ENCODE measurements around the gene MYO9A. TPM values are rescaled to one million over a fixed set of nuclear protein-coding genes. Genes with fewer than 3 reads are reported as not detected.
A peak's percentile ranks its signal among the peaks of the same experiment; 100 is the strongest.

MYO9A gene
- total RNA-seq, 2 donors from 2014 or later = 34.9 to 36.4 TPM

DNA sequence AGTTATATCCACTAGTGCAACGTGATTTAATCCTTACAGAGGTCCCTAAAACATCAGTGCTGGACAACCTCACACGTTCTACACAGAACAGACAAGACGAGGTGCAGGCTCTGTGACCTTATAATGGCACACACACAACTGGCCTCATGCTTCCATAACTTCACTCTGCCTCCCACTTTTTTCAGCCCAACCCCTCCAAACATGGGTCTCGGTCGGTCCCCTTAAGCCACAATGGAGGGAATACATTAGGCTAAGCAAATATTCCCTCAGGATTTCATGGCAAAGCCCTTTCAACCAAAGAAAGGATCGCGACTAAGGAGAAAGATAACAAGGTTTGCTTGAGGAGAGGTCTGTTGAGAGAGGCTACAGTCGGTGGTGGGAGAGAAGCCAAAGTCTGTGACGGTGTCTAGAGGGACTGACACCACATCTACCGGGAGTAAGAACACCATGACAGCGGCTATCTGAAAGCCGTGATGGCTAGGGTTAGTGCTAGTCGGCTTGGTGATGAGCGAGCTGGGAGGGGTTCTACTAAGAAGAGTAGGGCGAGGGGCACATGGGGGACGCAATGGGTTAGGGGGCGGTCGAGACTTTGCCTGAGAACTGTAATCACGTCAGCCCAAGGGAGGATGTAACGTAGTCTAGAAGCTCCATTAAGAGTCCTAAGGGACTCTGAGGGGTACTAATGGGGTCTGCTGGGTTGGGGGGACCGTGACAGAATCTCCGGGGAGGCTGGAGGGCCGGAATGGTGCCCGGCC lies 1.0 kb downstream of the MYO9A start:
- Mint-ChIP-seq H3K4me1 (peaks cover 31% of the 10 kb centered on the region), H3K27ac (peak overlapping the region; percentile 94), H3K9me3 (no peaks in the 10 kb centered on the region), H3K4me3 (peak overlapping the region; percentile 95), H3K36me3 (ENCODE audit: low read depth) (no peaks in the 10 kb centered on the region), H3K27me3 (ENCODE audit: insufficient read depth) (no peaks in the 10 kb centered on the region)
- TF ChIP-seq, protein P1, sequence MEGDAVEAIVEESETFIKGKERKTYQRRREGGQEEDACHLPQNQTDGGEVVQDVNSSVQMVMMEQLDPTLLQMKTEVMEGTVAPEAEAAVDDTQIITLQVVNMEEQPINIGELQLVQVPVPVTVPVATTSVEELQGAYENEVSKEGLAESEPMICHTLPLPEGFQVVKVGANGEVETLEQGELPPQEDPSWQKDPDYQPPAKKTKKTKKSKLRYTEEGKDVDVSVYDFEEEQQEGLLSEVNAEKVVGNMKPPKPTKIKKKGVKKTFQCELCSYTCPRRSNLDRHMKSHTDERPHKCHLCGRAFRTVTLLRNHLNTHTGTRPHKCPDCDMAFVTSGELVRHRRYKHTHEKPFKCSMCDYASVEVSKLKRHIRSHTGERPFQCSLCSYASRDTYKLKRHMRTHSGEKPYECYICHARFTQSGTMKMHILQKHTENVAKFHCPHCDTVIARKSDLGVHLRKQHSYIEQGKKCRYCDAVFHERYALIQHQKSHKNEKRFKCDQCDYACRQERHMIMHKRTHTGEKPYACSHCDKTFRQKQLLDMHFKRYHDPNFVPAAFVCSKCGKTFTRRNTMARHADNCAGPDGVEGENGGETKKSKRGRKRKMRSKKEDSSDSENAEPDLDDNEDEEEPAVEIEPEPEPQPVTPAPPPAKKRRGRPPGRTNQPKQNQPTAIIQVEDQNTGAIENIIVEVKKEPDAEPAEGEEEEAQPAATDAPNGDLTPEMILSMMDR (conservative IDR thresholded peaks at IDR 0.05) = no peak
- peak overlapping the region; percentile 38 for H3K9ac ChIP-seq (ENCODE audit: extremely low read depth, low read length, poor library complexity, severe bottlenecking)
- WGBS, 2 experiments (ENCODE audit: insufficient coverage in 1 of 2, insufficient read length in 1 of 2) = 1 to 2% methylated on average over 13 to 24 of the region's 24 CpGs
- H3K9me3 ChIP-seq (ENCODE audit: control insufficient read depth, low read length) = no peaks in the 10 kb centered on the region
- no peaks in the 10 kb centered on the region for H3K27me3 ChIP-seq (ENCODE audit: control insufficient read depth, insufficient read depth, low read length, poor library complexity, severe bottlenecking)
- H3K4me1 ChIP-seq (ENCODE audit: control insufficient read depth, insufficient read depth, low read length) = peaks cover 3% of the 10 kb centered on the region
- H3K4me3 ChIP-seq (ENCODE audit: low read length) = peak overlapping the region; percentile 96
- H3K27ac ChIP-seq (ENCODE audit: low read depth, low read length) = peak overlapping the region; percentile 77
- DNase-seq = no peak
- H3K36me3 ChIP-seq (ENCODE audit: control insufficient read depth, insufficient read depth, low read length) = no peaks in the 10 kb centered on the region

DNA sequence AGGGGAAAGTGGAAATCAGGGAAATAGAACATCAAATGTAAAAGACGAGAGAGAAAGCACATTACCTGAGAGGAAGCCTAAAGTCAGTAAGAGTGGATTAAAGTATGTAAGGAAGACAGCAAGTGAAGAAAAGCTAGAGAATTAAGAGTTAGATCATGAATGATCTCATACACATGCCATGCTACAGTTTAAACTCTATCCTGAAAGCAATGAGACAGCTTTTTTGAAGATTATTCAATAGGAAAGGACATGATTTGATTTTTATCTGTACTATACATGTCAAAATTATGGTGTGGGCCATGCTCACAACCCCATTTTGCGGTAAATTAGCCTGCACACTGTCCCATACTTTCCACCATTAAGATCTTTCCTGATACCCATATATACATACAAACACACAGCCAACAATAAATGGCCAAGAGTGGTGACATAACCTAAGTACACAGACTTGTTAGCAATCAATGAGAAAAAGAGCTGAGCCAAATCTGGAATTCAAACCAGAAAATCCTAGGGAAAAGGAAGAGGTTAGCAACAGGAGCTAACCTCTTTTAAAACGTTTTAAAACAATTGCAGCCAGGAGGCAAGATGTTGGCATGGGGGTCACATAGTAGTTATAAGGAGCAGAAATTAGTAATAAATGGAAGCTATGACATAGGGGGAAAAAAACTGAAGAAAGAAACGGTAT lies 4.5 kb downstream of the MYO9A start:
- no peak overlapping the region for H3K4me3 ChIP-seq (ENCODE audit: low read length)
- H3K4me1 Mint-ChIP-seq = peaks cover 18% of the 10 kb centered on the region
- no peaks in the 10 kb centered on the region for H3K4me1 ChIP-seq (ENCODE audit: control insufficient read depth, insufficient read depth, low read length)
- H3K27ac Mint-ChIP-seq = no peak overlapping the region
- H3K36me3 Mint-ChIP-seq (ENCODE audit: low read depth) = peaks cover 4% of the 10 kb centered on the region
- no peaks in the 10 kb centered on the region for H3K9me3 Mint-ChIP-seq
- TF ChIP-seq, protein P1 (conservative IDR thresholded peaks at IDR 0.05) = no peak
- H3K27ac ChIP-seq (ENCODE audit: low read depth, low read length) = no peak overlapping the region
- H3K9ac ChIP-seq (ENCODE audit: extremely low read depth, low read length, poor library complexity, severe bottlenecking) = no peak overlapping the region
- WGBS, 2 experiments (ENCODE audit: insufficient coverage in 1 of 2, insufficient read length in 1 of 2) = 82 to 90% methylated on average over 4 of the region's 4 CpGs
- H3K27me3 Mint-ChIP-seq (ENCODE audit: insufficient read depth) = no peaks in the 10 kb centered on the region
- H3K36me3 ChIP-seq (ENCODE audit: control insufficient read depth, insufficient read depth, low read length) = no peaks in the 10 kb centered on the region
- no peaks in the 10 kb centered on the region for H3K27me3 ChIP-seq (ENCODE audit: control insufficient read depth, insufficient read depth, low read length, poor library complexity, severe bottlenecking)
- no peaks in the 10 kb centered on the region for H3K9me3 ChIP-seq (ENCODE audit: control insufficient read depth, low read length)
- H3K4me3 Mint-ChIP-seq = no peak overlapping the region
- no peak for DNase-seq

GRCh38 chr15:72112805-72113204 lies 5.1 kb downstream of the MYO9A start:
- Histone ChIP-seq H3K36me3 (ENCODE audit: control insufficient read depth, insufficient read depth, low read length) (no peaks in the 10 kb centered on the region), H3K27ac (ENCODE audit: low read depth, low read length) (no peak overlapping the region), H3K9me3 (ENCODE audit: control insufficient read depth, low read length) (no peaks in the 10 kb centered on the region), H3K27me3 (ENCODE audit: control insufficient read depth, insufficient read depth, low read length, poor library complexity, severe bottlenecking) (no peaks in the 10 kb centered on the region), H3K4me1 (ENCODE audit: control insufficient read depth, insufficient read depth, low read length) (no peaks in the 10 kb centered on the region), H3K4me3 (ENCODE audit: low read length) (no peak overlapping the region), H3K9ac (ENCODE audit: extremely low read depth, low read length, poor library complexity, severe bottlenecking) (no peak overlapping the region)
- no peak overlapping the region for H3K27ac Mint-ChIP-seq
- TF ChIP-seq, protein P1 (conservative IDR thresholded peaks at IDR 0.05) = no peak
- peaks cover 18% of the 10 kb centered on the region for H3K4me1 Mint-ChIP-seq
- H3K36me3 Mint-ChIP-seq (ENCODE audit: low read depth) = peaks cover 4% of the 10 kb centered on the region
- no peak overlapping the region for H3K4me3 Mint-ChIP-seq
- no peaks in the 10 kb centered on the region for H3K9me3 Mint-ChIP-seq
- no peak for DNase-seq
- no peaks in the 10 kb centered on the region for H3K27me3 Mint-ChIP-seq (ENCODE audit: insufficient read depth)

All from endodermal cell (in vitro differentiated cells).